ENCODE measurements around the gene INF2.

INF2 gene

DNA sequence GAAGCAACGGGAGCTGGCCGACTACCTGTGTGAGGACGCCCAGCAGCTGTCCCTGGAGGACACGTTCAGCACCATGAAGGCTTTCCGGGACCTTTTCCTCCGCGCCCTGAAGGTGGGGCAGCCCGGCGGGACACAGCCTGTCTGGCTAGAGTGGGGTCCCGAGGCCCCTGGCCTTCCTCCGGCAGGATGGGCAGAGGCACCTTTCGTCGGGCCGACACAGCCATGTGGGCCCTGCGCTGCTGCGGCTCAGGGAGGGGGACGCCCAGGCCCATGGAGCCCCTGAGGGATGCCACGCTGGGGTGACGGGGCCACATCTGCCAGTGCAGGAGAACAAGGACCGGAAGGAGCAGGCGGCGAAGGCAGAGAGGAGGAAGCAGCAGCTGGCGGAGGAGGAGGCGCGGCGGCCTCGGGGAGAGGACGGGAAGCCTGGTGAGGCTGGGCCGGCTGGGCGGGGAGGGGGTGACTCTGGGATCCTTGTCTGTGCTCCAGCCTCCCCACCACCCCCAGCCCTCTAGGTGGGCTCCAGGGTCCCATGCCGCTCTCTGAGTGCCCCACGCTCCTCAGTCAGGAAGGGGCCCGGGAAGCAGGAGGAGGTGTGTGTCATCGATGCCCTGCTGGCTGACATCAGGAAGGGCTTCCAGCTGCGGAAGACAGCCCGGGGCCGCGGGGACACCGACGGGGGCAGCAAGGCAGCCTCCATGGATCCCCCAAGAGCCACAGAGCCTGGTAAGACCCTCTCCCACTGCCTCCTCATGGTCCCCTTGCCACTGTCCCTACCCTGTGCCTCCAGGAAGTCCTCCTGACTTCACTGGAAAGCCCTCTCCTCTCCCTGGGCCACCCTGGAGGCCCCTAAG is 23.7 kb downstream of the INF2 start:
- Histone ChIP-seq H3K27ac (no peak overlapping the region), H3K36me3 (replicated peaks) (peaks cover 71% of the 10 kb centered on the region), H3K27me3 (replicated peaks) (no peaks in the 10 kb centered on the region), H3K4me3 (ENCODE audit: low read depth, low read length) (no peak overlapping the region)
- in situ Hi-C loops (cut with HindIII; ENCODE audit: low pct_ligation_motif_present, low sequenced_read_pairs), result no loop called here
- DNase-seq, result no peak
- TF ChIP-seq, protein P1, sequence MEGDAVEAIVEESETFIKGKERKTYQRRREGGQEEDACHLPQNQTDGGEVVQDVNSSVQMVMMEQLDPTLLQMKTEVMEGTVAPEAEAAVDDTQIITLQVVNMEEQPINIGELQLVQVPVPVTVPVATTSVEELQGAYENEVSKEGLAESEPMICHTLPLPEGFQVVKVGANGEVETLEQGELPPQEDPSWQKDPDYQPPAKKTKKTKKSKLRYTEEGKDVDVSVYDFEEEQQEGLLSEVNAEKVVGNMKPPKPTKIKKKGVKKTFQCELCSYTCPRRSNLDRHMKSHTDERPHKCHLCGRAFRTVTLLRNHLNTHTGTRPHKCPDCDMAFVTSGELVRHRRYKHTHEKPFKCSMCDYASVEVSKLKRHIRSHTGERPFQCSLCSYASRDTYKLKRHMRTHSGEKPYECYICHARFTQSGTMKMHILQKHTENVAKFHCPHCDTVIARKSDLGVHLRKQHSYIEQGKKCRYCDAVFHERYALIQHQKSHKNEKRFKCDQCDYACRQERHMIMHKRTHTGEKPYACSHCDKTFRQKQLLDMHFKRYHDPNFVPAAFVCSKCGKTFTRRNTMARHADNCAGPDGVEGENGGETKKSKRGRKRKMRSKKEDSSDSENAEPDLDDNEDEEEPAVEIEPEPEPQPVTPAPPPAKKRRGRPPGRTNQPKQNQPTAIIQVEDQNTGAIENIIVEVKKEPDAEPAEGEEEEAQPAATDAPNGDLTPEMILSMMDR (IDR thresholded peaks at IDR 0.05; ENCODE audit: low read depth, low read length, missing control alignments), result no peak

DNA sequence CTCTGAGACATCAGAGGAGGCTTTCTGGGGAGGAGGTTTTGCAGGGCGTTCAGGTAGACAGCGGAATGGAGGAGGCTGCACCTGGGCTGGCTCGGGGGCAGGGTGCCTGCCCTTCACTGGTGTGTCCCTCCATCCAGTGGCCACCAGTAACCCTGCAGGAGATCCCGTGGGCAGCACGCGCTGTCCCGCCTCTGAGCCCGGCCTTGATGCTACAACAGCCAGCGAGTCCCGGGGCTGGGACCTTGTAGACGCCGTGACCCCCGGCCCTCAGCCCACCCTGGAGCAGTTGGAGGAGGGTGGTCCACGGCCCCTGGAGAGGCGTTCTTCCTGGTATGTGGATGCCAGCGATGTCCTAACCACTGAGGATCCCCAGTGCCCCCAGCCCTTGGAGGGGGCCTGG is 24.6 kb downstream of the INF2 start:
- H3K27ac ChIP-seq, result no peak overlapping the region
- no peak for DNase-seq
- in situ Hi-C loops (cut with HindIII; ENCODE audit: low pct_ligation_motif_present, low sequenced_read_pairs), result no loop called here
- TF ChIP-seq, protein P1 (IDR thresholded peaks at IDR 0.05; ENCODE audit: low read depth, low read length, missing control alignments), result no peak
- peaks cover 78% of the 10 kb centered on the region for H3K36me3 ChIP-seq (replicated peaks)
- no peaks in the 10 kb centered on the region for H3K27me3 ChIP-seq (replicated peaks)
- H3K4me3 ChIP-seq (ENCODE audit: low read depth, low read length), result no peak overlapping the region

DNA sequence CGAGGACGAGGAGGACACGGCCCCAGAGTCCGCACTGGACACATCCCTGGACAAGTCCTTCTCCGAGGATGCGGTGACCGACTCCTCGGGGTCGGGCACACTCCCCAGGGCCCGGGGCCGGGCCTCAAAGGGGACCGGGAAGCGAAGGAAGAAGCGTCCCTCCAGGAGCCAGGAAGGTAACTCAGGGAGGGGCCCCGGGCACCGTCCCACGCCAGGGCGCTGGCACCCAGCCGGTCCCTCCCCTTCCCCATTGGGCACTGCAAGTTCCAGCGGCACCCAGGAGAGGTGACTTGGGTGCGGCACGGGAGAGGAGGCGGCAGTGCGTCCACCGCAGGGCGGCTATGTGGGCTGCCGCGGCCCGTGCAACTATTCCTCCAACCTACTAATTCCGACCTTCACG is 25.3 kb downstream of the INF2 start:
- DNase-seq, result no peak
- H3K4me3 ChIP-seq (ENCODE audit: low read depth, low read length), result no peak overlapping the region
- no peak overlapping the region for H3K27ac ChIP-seq
- TF ChIP-seq, protein P1 (IDR thresholded peaks at IDR 0.05; ENCODE audit: low read depth, low read length, missing control alignments), result no peak
- peaks cover 81% of the 10 kb centered on the region for H3K36me3 ChIP-seq (replicated peaks)
- H3K27me3 ChIP-seq (replicated peaks), result no peaks in the 10 kb centered on the region
- in situ Hi-C loops (cut with HindIII; ENCODE audit: low pct_ligation_motif_present, low sequenced_read_pairs), result no loop called here

DNA sequence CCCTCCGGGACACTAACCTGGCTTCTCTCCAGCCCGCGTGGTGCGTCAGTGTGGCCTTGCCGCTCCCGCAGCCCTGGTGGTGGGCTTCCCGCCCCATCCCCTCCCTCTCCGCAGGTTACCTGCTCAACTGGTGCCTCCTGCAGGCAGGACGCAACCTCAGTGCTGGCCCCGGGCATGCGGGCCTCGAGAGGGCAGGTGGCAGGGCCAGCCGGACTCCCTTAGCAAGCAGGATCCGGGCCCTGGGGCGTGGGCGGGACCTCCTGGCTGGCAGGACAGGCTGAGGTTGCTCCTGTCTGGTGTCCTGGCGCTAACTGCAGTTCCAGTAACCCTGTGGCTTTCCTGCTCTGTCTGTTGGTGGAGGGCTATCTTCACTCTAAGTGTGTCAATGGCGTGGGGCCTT is 26.0 kb downstream of the INF2 start:
- TF ChIP-seq, protein P1 (IDR thresholded peaks at IDR 0.05; ENCODE audit: low read depth, low read length, missing control alignments), result no peak
- Histone ChIP-seq H3K36me3 (replicated peaks) (peaks cover 78% of the 10 kb centered on the region), H3K4me3 (ENCODE audit: low read depth, low read length) (no peak overlapping the region), H3K27me3 (replicated peaks) (no peaks in the 10 kb centered on the region), H3K27ac (no peak overlapping the region)
- in situ Hi-C loops (cut with HindIII; ENCODE audit: low pct_ligation_motif_present, low sequenced_read_pairs), result no loop called here
- no peak for DNase-seq

DNA sequence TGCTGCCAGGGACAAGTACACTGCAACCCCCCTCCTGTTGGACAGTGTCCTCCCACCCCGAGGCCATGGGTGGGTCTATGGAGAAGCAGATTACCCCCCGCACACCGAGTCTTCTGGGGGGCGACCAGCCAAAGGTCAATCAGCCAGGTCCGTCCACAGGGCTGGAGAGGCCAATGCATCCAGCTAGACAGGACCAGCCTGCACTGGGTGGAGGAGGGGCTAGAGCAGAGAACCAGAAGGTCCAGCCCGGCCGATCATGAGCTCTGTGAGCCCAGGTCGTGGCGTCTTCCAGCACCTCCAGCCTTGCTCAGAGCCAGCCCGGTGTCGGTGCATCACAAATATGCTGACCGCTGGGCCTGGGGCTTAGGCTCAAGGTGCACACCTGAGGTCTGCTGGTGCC is 26.5 kb downstream of the INF2 start:
- no peak for DNase-seq
- Histone ChIP-seq H3K27ac (no peak overlapping the region), H3K27me3 (replicated peaks) (no peaks in the 10 kb centered on the region), H3K36me3 (replicated peaks) (peaks cover 74% of the 10 kb centered on the region), H3K4me3 (ENCODE audit: low read depth, low read length) (no peak overlapping the region)
- TF ChIP-seq, protein P1 (IDR thresholded peaks at IDR 0.05; ENCODE audit: low read depth, low read length, missing control alignments), result no peak
- in situ Hi-C loops (cut with HindIII; ENCODE audit: low pct_ligation_motif_present, low sequenced_read_pairs), result no loop called here

DNA sequence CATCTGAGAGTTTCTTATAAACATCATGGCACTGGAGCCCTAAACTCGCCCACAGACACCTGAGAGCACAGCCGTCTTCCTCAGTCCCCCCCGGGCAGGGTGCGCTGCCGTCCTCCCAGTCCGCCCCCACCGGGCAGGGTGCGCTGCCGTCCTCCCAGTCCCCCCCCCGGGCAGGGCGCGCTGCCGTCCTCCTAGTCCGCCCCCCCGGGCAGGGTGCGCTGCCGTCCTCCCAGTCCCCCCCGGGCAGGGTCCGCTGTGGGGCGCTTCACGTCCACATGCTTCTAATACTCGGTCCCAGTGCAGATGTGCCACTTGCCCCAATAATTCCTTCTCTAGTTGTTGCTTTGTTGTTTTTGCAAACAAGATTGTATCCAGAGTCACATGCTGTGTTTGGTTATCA is 27.7 kb downstream of the INF2 start:
- H3K27ac ChIP-seq, result no peak overlapping the region
- no peaks in the 10 kb centered on the region for H3K27me3 ChIP-seq (replicated peaks)
- in situ Hi-C loops (cut with HindIII; ENCODE audit: low pct_ligation_motif_present, low sequenced_read_pairs), result no loop called here
- TF ChIP-seq, protein P1 (IDR thresholded peaks at IDR 0.05; ENCODE audit: low read depth, low read length, missing control alignments), result no peak
- no peak overlapping the region for H3K4me3 ChIP-seq (ENCODE audit: low read depth, low read length)
- peaks cover 67% of the 10 kb centered on the region for H3K36me3 ChIP-seq (replicated peaks)
- no peak for DNase-seq
